Measurements from ENCODE around the gene NKRF.

NKRF gene

DNA sequence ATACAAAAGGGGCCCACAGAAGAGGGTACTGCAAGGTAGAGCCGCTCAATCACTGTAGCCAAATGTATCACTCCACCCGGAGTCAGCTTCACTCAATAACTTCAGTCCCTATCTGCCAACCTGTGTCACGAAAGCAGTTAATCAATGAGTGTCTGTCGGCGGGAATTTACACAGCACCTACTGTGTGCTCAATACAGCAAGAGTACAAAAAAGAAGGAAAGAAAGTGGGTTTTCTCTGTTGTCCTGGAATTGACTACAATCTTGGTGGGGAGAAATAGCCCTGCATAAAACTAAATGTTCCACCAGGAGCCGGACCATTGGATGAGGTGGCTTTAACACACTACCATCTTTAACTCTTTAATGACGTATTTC is 780 bp upstream of the NKRF start:
- DNase-seq, result no peak

DNA sequence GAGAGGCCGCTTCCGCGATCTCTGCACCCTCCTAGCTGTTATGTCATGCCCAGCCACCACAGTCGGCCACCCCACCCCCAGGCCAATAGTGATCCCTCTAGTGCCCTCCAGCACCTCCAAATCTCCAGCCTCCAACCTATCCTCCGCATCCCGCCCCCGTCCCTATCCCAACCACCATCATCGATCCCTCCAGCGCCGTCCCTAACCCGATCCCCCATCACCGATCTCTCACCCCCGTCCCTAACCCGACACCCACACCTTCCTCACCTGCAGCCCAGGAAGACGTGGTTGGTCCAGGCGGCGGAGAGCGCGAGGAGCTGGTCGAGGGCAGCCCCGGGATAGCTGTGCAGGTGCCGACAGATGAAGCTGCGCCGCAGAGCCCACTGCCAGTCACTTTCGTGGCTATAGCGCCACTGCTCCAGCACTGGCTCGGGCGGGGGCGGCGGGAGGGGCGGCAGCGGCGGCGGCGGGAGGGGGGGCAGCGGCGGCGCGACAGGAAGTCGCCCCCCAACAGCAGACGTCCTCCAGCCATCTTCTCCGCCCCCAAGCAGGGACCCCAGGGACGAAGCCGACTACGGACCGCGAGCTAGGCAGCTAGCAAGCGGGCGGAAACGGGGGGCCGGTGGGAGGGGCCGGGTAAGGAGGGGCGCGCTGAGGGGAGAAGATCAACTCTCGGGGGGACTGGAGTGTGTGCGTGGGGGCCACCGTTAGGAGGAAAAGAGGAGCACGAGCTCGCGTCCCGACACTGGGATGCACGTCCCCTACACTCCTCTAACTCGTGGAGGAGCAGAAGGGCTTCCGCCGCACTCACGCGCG is 552 bp downstream of the NKRF start:
- DNase-seq, result peak; percentile 51

DNA sequence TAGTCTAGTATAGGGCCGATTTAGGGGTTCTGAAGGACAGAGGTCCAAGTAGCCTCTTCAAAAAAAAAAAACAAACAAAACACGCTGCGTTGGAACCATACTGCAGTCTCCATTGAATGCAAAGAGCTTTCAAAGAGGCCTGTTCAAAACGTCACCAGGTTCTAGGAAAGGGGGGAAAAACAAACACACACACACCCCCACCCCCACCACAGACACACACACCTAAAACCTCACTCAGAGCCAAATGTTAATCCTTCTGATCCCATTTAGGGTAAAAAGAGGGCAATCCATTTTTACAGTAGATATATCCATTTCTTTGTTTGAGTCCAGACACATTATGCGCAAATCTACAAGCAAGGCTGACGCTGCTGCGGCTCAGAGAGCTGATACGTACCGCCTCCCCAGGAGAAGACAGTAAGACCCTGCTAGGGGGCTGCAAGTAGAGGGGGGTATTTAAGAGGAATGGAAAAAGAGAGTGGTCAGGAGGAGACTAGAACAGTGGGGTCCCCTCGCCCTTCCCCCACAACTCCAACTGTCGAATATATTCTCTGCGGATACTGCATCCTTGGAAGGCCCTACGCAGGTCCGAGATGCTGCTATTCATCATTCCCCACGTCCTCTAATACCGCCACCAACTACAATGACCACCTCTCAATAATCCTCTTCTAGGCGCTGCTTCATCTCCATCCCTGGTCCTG is 1.3 kb downstream of the NKRF start:
- no peak for DNase-seq

DNA sequence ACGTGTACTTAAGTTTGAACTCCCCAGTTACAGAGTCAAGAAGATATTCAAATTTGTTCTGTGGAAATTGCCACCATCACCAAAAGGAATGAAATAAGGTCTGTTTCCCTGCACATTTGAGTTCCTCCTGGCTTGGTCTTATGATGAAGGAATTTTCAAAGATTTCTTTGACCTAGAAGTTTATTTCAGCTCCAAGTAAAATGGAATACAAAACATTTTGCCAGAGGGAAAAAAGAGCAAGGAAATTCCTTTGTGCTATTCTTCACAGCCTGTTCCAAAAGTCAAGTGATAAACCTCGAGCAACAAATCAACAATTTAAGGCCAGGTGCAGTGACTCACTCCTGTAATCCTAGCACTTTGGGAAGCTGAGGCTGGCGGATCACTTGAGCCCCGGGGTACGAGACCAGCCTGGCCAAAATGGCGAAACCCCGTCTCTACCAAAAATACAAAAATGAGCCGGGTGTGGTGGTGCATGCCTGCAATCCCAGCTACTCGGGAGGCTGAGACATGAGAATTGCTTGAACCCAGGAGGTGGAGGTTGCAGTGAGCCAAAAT is 3.4 kb downstream of the NKRF start:
- DNase-seq, result no peak

DNA sequence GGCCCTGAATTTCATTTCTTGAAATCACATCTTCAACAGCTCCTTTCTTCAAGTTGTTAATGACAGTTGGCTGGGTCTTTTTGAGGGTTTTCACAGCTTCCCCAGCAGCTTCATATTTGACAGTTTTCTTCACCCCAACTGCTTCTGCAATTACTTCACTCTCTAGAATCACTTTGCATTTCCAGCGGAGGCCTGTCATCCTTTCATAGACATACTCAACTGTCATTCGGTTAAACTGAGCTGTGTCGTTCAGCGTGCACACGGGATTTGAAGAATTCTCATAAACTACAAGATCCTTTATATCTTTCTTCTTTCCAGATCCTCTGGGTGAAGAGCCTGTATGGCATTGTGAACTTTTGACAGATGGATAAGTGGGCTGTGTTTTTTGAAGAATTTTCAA is 16.4 kb downstream of the NKRF start:
- no peak for DNase-seq

DNA sequence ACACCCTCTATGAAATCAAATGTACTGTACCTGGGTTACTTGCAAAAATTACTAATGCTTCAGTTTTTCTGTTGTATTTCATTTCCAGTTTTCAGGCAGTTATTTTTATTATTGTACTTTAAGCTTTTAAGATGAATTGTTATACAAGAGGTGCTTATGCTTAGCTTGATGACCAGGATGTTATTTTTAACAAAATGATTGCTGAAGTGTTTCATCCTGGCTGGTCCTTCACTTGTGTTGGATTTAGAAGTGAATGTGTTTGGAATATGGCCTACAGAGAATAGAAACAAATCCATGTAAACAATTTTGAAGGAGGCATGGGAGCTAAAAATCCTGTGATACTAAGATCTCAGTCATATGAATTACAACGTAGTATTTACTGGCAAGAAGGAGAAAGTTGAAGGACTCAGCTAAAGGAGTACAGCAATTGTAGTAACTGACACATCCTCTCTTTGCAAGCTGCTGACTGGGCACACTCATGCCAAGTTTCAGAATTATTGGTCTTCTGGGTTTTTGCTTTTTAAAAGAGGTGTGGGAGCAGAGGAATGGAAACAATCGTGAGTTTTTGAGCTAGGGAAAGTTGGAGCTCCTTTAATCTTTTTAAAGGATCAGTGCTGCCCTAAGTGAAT is 22.7 kb downstream of the NKRF start:
- DNase-seq, result no peak

DNA sequence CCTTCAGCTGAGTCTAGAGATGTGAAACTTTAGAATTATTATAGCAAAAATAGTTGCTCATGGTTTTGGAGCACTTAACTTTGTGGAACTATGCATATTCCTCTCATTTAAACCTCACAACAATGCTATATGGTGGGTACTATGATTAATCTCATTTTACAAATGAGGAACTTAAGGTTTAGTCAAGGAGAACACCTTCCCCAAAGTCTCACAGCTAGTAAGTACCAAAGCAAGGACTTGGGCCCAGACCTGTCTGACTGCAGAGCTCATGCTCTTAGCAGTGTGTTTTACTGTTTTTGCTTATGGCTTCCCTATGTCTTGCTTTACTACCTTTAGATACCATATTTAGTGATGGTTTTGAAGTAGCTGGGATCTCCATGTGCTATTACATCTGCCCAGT is 26.8 kb downstream of the NKRF start:
- no peak for DNase-seq

DNA sequence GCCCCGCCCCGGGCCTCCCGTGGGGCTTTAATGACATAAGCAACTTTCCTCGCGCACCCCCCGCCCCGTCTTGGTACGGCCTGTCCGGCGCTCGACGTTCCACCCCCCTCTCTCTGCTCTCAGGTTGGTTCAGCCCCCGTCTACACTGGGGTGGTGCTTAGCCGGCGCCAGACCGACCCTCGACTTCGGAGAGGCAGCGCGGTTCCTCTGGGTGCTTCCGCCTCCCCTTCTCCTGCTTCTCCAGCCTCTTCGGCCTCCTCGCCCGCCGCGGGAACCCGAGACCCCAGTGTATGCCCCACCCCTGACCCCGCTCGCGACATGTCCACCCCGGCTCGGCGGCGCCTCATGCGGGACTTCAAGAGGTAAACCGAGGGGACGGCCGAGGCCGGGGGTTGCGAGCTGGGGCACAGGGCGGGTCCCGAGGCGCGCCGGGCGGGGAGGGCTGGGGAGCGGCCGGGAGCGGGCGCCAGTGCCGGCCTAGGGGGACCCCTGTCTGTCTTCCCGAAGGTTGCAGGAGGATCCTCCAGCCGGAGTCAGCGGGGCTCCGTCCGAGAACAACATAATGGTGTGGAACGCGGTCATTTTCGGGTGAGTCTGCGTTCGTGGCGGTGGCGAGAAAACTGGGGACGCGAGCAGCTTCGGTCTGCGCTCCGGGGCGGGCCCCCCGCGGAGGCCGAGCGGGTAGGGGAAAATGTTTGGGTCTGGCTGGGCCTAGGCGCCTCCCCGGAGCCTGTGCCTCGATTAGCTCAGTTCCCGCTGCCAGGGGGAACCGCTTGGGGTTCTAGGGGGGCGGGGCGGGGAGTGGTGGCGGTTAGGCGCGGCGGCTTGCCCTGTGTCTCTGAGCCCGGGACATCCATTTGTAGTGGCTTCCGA is 31.6 kb downstream of the NKRF start, which contains the start of gene UBE2A:
Gene UBE2A, plus strand, starts transcription at position 170 of the 873 bp plus-strand sequence. Its CDS starts 149 bp downstream, at position 319.
- peak; percentile 90 for DNase-seq

DNA sequence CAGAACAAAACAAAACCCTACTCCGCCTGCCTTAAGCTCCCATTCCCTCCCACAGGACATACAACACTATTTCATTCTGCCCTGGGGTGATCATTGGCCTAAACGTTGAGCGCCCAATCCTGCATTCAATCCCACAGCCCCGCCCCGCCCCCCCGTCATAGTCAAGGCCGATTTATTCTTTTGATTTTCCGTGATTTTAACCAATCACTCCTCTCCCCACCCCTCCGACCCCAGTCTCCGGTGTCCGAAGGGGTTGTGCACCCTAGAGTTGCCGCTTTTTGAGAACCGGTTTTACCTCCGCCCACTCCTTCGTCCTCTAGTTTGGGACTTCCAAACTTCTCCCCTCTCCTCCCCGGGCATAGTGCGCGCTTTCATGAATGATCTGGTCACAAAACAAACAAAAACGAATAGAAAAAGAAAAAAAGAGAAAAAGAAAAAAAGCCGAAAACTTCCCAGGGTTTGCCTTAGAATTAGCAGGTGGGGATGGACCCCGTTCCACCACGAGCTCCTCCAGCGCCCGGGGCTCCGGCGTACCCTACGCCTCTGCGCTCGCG is 32.3 kb downstream of the NKRF start:
- no peak for DNase-seq

DNA sequence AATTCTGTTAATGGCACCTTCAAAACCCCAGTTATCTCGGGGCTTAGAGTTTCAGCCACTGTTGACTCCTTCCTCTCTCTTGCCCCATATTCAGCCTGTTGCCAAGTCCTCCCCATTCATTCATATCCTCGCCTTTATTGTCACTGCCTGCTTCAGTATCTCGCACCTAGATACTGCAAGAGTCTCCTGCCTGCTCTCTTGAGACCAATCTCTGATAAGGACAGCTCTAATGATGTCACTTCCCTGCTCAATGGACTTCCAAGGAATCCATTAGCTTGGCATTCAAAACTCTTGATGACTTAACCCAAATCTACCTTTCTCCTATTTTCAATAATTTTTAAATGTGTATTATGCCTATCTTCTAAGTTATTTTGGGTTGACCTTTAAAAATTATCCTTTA is 33.0 kb downstream of the NKRF start:
- DNase-seq, result no peak

DNA sequence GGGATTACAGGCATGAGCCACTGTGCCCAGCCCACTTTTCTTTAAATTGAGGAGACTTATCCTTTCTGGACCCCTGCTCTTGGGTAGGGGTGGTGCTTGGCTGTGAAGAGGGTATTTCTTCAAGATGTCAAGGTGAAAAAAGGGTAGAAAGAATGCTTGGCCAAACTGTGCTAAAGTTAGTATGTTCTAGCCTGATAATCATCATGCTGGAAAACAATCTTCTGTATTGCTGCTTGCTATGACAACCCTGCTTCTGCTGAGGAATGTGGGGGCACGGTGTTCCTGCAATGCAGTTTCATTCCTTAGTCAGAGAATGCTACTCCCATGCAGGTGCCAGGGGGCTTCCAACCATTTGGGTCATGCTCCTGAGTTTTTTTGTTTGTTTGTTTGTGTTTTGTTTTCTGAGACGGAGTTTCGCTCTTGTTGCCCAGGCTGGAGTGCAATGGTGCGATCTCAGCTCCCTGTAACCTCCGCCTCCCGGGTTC is 35.8 kb downstream of the NKRF start:
- no peak for DNase-seq

DNA sequence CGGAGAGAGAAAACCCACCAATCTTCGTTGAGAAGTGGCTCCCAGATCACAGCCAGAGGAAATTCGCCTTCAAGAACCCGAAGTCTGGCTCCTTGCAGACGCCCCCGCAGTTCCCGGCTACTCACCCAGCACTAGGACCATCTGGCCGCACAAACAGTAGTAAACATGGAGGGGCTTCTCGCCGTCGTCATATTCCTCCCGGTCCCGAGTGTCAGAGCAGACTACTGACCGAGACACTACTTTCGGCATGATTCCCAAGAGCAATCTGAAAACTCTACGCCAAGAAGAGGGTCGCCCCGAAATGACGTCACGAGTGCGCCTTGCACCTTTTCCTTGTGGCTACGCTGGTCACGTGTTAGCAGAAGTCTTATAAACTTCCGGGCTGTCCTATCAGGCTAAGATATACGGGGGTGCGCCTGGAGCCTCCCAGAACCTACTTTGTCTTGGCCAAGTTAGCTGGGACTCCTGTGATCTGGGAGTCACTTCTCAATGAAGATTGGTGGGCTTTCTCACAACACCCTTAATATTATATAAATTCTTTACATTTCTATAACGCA is 41.0 kb downstream of the NKRF start, which contains the start of gene STEEP1:
Gene STEEP1, minus strand, starts transcription at position 303 of the 557 bp plus-strand sequence. Its CDS starts 54 bp downstream, at position 249.
- peak; percentile 84 for DNase-seq

DNA sequence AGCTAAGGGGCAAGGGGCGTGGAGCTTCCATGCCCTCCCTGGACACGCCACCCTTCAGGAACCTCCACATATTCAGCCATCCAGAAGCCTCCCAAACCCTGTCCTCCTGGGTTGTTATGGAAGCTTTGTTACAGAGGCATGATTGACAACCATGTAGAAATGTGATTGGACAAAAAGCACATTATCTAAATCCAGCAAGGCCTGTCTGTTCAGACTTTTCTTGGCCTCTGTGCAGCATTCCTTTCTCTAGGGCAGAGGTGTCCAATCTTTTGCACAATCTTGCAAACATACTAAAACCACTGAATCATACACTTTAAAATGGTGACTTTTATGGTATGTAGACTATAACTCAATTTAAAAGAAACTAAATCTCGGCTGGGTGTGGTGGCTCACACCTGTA is 53.7 kb downstream of the NKRF start:
- DNase-seq, result no peak

DNA sequence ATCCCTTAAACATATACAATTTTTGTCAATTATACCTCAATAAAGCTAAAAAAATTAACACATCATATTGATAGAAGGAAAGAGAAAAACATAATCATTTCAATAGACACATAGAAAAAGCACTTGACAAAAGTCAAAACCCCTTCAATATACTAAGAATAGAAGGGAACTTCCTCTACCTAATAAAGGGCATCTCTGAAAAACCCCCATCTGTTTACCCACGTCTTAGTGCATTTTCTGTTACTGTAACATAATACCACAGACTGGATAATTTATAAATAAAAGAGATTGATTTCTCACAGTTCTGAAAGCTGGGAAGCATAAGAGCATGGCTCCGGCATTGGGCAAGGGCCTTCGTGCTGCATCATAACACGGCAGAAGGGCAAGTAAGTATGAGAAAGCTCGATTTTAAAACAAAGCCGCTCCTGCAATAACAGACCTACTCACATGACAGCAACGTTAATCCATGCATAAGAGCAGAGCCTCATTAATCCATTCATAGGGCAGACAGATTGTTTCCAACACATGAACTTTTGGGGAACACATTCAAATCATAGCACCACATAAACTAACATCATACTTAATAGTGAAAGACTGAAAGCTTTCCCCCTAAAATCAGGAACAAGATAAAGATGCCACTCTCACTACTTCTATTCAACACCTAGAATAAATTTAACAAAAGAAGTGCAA is 56.8 kb downstream of the NKRF start:
- no peak for DNase-seq

DNA sequence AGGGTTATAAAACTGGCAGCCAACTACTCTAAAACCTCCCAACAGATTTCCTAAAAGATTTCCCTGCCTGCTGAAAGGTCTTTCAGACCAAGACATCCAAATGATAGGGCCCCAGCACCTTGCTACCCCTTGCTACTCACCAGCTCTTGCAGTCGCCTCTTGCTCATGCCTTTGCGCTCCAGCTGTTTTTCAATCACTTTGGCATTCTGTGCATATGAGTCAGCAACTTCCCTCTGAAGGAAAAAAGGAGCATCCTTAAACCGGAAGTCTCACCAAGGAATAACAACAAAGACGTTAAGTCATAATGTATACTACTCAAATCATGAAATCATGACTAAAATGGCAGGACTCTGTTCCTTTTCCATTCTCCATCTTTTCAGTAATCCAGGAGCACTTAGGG is 65.0 kb downstream of the NKRF start:
- no peak for DNase-seq

DNA sequence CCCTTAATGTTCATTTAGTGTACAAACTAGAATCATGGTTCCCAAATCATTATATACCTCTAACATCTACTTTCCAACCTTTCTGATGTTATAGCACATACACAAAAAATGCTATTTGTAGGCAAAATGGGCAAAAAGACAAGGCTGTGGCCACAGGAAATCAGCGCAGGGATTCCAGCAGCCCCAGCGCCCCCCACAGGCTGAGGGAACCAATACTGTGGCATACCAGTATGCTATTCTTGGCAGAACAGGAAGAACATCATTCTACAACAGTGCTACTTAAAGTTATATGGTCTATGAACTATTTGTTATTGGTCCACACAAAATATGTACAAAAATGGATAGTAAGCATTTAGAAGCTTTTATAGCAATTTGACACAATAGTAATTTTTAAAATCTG is 66.4 kb downstream of the NKRF start:
- DNase-seq, result no peak
